SH-SY5Y (cell line): ENCODE results near the gene EXD3.

Source experiments
- GATA2 ChIP-seq: IDR thresholded peaks from 2 replicates; pipeline ENCODE4 v1.6.1; 2011; ENCODE audit warnings: mild to moderate bottlenecking, low read depth, low read length
- GATA3 ChIP-seq: IDR thresholded peaks from 2 replicates; pipeline ENCODE4 v1.6.1; 2011; ENCODE audit warnings: low read depth, mild to moderate bottlenecking, low read length, moderate library complexity

- TF ChIP-seq GATA3 (no peak), GATA2 (no peak)
Observed at GRCh38 chr9:137432687-137433348, 9.9 kb upstream of the EXD3 start.
